Measurements from ENCODE around the gene SUGP1.

The SUGP1 gene

DNA sequence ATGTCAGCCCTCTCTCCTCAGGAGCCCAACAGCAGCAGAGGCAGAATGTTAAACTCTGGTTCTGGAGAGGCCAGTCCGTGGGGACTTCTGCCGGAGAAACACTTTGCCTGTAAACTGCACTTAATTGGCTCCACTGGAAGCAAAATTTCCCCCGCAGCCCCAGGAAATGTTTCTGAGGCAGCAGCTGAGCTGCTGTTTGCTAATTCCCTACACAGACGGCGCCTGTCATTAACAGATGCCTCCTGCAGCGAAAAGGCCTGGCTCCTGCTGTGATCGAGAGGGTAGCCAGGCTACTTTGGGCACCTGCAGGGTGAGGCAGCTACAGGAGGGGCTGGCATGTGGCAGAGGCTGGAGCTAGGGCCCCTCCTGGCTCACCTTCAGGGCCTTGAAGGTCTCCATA lies 42.0 kb downstream of the SUGP1 start:
- H3K27ac ChIP-seq = no peak overlapping the region
- no peak overlapping the region for H3K4me2 ChIP-seq
- no peak overlapping the region for H3K4me3 ChIP-seq (IDR thresholded peaks at IDR 0.05; ENCODE audit: insufficient read depth, low read depth, low read length)
- no peak overlapping the region for H2AFZ ChIP-seq (ENCODE audit: low read depth)
- no peak overlapping the region for H3K9ac ChIP-seq
- H3K79me2 ChIP-seq (ENCODE audit: insufficient read depth, low read depth) = no peaks in the 10 kb centered on the region
- no peaks in the 10 kb centered on the region for H3K4me1 ChIP-seq (ENCODE audit: low read depth, poor library complexity, severe bottlenecking)
- H3K27me3 ChIP-seq (ENCODE audit: insufficient read depth, low read depth) = no peaks in the 10 kb centered on the region
- TF ChIP-seq CTCF (conservative IDR thresholded peaks at IDR 0.05; ENCODE audit: low read depth, low read length) = no peak
- no peaks in the 10 kb centered on the region for H4K20me1 ChIP-seq (ENCODE audit: insufficient read depth)
- H3K36me3 ChIP-seq (ENCODE audit: insufficient read depth) = no peaks in the 10 kb centered on the region

DNA sequence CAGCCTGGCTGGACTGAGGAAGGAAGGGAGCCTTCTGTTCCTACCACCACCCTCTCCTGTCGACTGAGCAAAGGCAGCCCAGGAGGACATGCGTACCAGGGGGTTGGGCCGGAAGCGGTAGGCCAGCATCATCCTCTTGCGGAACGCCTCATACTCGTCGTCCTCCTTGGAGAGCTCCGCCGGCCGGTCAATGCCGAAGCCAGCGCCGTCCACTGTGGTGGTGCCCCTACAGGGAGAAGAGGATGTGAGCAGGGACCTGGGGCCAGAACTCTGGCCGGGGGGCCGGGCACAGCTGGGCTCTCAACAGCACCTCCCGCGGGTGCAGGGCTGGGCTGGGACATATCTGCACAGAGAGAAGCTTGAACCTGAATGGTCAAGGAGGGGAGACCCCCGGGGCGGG lies 43.5 kb downstream of the SUGP1 start:
- Histone ChIP-seq H2AFZ (ENCODE audit: low read depth) (no peak overlapping the region), H4K20me1 (ENCODE audit: insufficient read depth) (no peaks in the 10 kb centered on the region), H3K4me3 (IDR thresholded peaks at IDR 0.05; ENCODE audit: insufficient read depth, low read depth, low read length) (no peak overlapping the region), H3K4me1 (ENCODE audit: low read depth, poor library complexity, severe bottlenecking) (no peaks in the 10 kb centered on the region), H3K27ac (no peak overlapping the region), H3K79me2 (ENCODE audit: insufficient read depth, low read depth) (no peaks in the 10 kb centered on the region), H3K36me3 (ENCODE audit: insufficient read depth) (no peaks in the 10 kb centered on the region), H3K9ac (no peak overlapping the region), H3K27me3 (ENCODE audit: insufficient read depth, low read depth) (no peaks in the 10 kb centered on the region), H3K4me2 (no peak overlapping the region)
- no peak for TF ChIP-seq CTCF (conservative IDR thresholded peaks at IDR 0.05; ENCODE audit: low read depth, low read length)

DNA sequence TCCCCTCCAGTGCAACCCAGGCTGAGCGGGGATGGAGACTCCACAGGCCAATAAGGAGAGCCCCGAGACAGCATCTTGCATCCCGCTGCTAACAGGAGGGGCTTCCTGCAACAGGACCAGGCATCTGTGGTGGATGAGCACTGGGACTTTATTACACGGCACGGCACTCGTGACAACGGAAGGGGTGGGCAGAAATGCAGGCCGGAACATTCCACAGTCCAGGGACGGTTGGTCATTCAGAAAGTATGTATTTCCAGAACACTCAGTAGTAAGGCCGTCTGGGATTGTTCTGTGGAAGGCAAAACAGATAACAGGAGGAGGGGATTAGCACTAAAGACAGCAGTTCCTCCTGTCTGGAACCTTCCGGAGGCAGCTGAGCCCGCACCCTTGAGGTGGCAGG lies 43.9 kb downstream of the SUGP1 start:
- no peak overlapping the region for H3K4me2 ChIP-seq
- H4K20me1 ChIP-seq (ENCODE audit: insufficient read depth) = no peaks in the 10 kb centered on the region
- H3K27ac ChIP-seq = no peak overlapping the region
- H3K4me1 ChIP-seq (ENCODE audit: low read depth, poor library complexity, severe bottlenecking) = no peaks in the 10 kb centered on the region
- no peak overlapping the region for H2AFZ ChIP-seq (ENCODE audit: low read depth)
- H3K9ac ChIP-seq = no peak overlapping the region
- no peak overlapping the region for H3K4me3 ChIP-seq (IDR thresholded peaks at IDR 0.05; ENCODE audit: insufficient read depth, low read depth, low read length)
- no peaks in the 10 kb centered on the region for H3K79me2 ChIP-seq (ENCODE audit: insufficient read depth, low read depth)
- no peaks in the 10 kb centered on the region for H3K36me3 ChIP-seq (ENCODE audit: insufficient read depth)
- H3K27me3 ChIP-seq (ENCODE audit: insufficient read depth, low read depth) = no peaks in the 10 kb centered on the region
- TF ChIP-seq CTCF (conservative IDR thresholded peaks at IDR 0.05; ENCODE audit: low read depth, low read length) = no peak

DNA sequence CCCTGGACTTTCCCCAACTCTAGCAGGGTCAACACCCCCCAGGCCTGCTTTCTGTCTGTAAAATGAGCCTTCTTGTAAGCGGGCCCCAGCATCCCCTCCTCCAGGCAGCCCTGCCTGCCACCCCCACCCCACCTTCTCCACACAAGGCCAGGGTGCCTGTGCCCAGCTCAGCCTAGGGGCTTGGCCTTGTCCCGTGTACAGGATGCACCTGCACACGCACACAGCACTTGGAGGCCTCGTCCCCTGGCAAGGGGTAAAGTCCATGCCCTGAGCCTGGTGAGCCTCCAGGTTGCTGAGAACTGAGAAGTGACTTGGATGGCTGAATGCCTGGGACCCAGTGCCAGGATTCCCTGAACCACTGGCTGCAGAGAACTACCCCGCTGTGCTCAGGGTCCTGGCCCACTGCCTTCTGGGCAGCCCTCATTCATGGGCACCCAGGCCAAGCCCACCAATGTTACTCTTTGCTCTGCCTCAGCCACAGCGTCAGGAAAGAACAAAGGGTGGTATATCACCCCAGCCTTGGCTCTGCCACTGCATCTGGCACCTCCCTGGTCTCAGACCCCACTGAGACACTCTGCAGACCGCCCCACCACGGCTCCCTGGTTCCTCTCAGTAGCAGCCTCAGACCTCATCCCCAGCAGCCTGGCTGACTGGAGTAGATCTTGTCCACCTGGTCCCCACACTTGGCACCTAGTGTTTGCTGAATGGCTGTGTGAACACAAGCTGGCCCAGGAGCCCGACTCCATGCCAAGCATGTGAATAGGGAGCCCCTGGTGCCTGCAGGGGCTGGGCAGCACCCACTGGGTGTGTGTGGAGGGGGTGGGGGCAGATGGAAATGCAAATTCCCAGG lies 45.4 kb downstream of the SUGP1 start:
- Histone ChIP-seq H3K36me3 (ENCODE audit: insufficient read depth) (no peaks in the 10 kb centered on the region), H3K4me3 (IDR thresholded peaks at IDR 0.05; ENCODE audit: insufficient read depth, low read depth, low read length) (no peak overlapping the region), H3K79me2 (ENCODE audit: insufficient read depth, low read depth) (no peaks in the 10 kb centered on the region), H4K20me1 (ENCODE audit: insufficient read depth) (no peaks in the 10 kb centered on the region), H3K27ac (no peak overlapping the region), H2AFZ (ENCODE audit: low read depth) (no peak overlapping the region), H3K27me3 (ENCODE audit: insufficient read depth, low read depth) (no peaks in the 10 kb centered on the region), H3K4me2 (no peak overlapping the region), H3K4me1 (ENCODE audit: low read depth, poor library complexity, severe bottlenecking) (no peaks in the 10 kb centered on the region), H3K9ac (no peak overlapping the region)
- TF ChIP-seq CTCF (conservative IDR thresholded peaks at IDR 0.05; ENCODE audit: low read depth, low read length) = no peak

All from KMS-11 (cell line).